HG03045 (cell line): ENCODE results near the gene GRID1.

ENCODE experiments used
- ATAC-seq: cut with Tn5 transposase; IDR thresholded peaks from one replicate; pipeline ENCODE4 v1.9.1; 2021; ENCODE audit warnings: mild to moderate bottlenecking, moderate library complexity; ENCODE audit not compliant: unreplicated experiment

GRID1 gene

GRCh38 chr10:86295351-86295750 lies 71.2 kb downstream of the GRID1 start:
- ATAC-seq = no peak

DNA sequence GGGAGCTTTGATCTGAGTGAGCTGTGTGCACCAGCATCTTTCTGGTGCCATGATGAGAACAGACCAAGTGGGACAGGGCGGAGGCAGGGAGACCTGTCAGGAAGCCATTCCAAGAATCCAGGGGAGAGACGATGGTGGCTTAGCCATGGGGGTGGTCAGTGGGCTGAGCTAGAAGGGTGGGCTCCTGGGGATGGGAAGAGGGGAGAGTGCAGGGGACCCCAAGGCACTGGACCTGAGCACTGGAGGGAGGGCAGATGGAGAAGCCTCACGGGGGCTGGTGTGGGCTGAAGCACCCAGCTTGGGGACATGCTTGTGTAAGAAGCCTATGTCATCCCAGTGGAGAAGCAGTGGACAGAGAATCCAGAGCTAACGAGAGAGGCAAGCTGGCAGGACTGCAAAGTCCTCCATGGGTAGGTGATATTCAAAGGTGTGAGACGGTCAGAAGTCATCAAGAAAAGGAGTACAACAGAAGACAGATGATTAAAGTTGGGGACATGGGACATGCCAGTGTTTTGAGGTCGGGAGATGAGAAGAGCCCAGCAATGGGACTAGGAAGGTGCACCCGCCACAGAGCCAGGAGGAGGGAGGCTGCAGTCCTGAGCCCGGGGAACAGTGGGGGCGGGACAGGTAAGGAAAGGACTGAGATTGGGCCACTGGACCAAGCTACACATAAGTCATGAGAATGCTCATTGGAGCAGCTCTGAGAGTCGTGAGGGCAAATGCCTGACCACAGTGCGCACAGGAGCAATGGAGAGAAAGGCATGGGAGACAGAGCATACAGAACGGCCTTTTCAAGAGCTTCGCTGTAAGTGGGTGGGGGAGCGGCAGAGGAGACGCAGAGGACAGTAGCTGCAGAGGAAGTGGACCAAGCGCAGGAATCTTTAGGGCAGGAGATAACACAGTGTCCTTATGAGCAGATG lies 72.0 kb downstream of the GRID1 start:
- ATAC-seq = no peak

DNA sequence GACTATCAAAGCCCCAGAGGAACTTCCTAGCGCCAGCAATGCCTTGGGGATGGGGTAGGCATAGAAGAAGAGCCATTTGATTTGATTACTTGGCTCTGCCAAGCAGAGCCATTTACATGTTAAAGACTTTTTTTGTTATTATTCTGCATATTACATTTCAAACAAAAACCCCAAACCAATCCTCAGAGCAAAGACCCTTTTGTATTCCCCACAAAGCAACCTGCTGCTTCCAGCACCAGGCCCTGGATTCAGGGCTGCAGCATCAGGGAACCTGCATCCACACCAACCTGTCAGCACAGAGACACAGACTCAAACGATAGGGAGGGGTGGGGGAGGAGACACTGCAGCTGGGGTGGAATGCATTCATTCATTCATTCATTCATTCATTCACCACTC lies 73.2 kb downstream of the GRID1 start:
- ATAC-seq = no peak

DNA sequence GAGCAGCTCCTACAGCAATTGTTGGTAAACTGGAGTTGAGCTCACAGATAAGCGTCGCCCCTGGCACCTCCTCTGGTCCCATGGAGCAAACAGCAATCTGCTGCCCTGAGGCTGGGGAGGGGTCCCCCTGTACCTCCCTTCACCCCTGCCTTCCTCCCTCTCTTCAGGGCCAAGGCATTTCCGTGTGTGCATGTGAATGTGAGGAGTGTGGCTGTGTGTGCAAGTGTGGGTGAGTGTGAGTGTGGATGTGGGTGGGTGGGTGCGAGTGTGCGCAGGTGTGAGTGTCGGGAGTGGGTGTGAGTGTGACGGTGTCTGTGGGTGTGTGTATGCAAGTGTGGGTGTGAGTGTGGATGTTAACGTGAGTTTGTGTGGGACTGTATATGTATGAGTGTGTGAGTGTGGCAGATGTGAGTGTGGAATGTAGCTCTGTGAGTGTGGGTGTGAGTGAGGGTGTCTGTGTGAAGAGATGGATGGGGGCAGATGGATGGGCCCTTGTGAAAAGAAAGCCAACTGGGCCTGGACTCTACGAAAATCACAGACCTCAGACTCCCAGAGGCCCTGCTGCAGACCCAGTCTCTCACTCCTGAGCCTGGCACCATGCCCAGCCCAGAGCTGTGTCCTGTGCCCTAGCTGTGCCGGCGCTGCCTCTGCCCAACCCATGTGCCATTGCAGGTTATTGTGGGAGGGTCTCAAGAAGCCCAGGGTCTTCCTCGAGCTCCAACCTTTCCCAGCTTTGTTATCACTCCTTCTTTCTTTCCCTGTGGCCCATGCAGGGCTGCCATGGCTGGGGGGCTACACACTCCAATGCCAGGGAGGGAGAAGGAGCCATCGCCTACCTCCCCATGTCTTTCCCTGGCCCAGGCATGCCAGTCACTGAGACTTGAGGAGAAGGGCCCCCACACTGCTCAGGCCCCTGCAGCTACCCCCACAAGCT lies 73.9 kb downstream of the GRID1 start:
- ATAC-seq = no peak

DNA sequence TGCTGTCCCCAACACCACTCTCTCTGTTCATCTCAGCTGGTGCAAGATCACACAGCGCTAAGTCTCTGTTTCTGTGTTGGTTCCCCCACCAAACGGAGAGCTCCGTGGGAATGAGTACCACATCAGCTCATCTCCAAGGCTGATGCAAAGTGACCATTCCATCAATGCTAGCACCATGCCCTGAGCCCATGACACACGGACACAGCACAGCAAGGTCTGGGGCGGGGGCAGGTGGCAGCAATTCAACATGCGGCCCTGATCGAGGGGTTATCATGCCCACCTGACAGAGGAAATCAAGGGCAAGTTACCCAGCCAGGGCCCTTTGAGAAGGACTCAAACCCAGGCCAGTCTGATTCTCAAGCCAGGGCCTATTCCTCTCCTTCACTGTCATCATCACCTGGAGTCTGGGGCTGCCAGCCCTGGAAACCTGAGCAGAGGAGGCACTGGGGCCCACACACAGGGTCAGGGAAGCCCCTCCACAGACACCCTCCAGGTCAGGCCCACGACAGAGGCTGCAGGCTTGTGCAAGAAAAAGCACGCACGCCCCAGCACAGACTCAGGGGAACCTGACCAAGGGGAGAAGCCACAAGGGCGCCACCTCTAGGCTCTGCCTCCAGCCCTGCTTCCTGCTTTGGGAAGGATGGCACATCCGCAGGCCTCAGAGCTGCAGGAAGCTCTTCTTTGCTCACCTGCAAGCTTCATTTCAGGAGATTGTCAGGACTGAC lies 74.8 kb downstream of the GRID1 start:
- ATAC-seq = no peak

DNA sequence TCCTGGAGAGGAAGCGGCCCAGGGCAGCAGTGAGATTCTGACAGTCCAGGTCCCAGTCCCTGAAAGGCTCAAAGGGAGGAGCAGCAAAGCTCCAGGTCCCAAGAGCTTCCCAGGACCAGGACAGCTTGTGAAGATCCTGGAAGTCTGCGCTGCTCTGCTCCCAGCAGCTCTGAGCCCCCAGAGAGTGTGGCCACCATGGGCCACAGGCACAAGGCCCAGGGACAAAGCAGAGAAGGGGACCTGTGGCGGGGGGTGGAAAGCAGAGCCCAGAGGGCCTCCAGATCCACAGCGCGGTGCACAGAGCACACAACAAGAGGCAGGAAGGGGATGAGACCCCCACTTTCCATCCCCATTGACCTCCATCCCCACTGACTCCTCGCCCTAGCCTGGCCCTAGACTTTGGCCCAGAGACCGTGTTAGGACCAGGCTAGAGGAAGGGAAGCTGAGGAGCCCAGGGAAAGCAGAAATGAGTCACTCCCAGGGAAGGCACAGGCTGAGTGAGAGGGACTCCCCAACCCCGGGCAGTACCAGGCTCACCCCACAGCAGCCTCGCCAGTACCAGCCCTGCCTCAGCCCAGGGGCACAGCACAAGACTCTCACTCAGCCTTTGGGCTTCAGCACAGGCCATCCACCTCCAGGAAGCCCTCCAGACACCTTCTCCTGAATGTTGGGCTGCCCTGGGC lies 75.5 kb downstream of the GRID1 start:
- ATAC-seq = no peak

DNA sequence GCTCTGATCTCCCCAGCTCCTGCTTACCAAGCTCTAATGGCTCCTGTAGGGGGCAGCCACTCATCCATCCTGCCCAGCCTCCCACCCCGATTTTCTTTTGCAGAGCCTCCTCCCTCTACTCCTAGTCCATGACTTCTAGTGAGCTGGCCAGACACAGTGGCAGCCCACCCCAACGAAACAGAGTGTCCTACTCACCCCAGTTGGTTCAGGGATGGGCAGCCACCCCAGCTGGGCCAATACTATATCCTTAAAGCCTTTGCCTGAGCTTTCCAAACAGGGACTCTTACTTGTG lies 77.1 kb downstream of the GRID1 start:
- ATAC-seq = no peak

- no peak for ATAC-seq
These were observed 77.7 kb downstream of the GRID1 start for GRCh38 chr10:86288695-86289576.

- no peak for ATAC-seq
These were observed 78.5 kb downstream of the GRID1 start for GRCh38 chr10:86287966-86288579.

DNA sequence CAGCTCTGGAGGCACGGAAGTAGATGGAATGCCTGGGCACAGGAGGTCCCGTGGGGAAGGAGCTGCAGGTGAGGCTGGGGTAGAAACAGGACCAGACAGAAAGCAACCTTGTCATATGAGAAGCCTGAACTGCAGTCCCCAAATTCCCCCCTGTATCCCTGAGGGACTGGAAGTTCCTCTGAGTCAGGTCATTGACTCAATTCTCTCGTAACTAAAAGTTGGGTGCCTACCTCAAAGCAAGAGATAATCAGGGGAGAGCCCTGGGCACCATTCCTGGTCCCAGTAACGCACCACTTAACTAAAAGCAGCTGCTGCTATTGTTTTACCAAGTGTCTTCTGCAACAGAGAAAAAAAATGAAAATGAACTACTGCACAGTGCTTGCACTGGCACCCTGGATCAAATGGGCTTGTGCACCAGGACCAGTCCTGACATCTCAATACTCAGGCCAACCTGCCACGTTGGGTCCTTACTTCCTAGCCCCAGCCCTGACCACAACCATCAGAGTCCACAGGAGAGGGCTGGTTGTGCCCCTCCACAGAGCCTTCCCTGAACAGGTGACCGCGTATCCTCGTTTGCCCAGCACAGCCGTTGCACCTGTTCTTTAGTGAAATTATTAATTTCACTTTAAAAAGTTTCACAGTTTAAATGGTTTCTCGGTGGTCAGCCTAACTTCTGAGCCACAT lies 79.3 kb downstream of the GRID1 start:
- no peak for ATAC-seq

DNA sequence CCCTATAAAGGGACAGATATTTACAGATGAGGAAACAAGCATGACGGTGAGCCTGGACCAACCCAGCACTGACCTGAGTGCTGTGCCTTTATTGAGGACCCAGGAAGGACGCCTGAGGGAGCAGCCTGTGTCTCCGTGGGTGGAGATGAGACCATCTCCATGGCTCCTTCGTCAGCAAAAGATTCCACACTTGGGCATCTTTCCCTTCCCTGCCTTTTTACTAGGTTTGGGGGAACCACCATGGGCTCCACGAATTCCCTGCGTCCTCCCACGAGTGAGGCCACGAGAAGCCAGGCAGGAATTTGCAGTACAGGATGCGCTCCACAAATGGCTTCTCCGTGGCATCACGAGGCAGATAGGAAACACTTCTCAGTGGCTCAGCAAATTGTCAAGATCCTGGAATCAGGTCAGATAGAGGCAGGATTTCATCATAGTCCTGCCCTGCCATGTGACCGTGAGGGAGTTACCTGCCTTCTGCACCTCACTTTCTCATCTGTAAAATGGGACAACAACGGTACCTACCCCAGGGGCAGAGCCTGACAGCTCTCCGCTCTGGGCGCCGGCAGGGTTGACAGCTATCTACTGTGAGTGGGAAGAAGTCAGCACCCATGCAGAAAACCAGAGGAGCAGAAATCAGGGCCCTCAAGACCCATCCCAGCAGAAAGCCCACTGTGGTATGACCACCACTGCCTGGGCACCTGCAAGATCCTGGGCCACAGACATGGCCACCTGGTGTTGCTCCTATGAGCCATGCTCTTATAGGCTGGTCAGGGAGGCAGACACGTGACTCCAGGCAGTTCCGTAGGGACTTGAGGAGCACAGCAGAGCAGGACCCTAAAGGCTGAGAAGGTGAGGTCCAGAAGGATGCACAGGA lies 80.1 kb downstream of the GRID1 start:
- no peak for ATAC-seq

DNA sequence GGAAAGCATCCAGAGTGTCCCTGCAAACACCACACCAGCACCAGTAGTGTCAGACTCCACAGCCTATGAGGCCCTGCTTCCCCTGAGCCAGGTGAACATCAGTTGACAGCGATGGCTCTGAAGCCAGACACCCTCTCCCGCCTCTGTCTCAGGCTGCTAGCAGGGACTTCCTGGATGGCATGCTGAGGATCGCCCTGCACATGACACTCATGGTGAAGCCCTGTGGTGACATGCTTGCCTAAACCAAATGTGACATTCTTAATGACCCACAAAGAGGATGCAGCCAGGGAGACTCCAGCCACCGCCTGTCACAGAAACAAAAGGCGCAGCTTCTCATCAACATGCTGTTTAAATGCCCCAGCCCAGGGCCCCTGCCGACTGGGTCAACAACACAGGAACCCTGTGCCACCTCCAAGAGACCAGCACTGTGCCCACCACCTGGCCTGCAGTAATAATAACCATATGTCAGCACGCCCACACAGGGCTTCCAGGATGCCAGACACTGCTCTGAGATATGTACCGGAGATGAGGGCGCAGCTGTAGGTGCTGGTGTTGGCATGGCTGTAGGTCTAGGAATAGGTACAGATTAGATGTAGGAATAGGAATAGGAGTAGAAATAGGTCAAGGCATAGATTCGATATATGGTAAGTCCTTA lies 81.3 kb downstream of the GRID1 start:
- ATAC-seq = no peak

- no peak for ATAC-seq
These were observed 82.1 kb downstream of the GRID1 start for GRCh38 chr10:86284355-86285105.

DNA sequence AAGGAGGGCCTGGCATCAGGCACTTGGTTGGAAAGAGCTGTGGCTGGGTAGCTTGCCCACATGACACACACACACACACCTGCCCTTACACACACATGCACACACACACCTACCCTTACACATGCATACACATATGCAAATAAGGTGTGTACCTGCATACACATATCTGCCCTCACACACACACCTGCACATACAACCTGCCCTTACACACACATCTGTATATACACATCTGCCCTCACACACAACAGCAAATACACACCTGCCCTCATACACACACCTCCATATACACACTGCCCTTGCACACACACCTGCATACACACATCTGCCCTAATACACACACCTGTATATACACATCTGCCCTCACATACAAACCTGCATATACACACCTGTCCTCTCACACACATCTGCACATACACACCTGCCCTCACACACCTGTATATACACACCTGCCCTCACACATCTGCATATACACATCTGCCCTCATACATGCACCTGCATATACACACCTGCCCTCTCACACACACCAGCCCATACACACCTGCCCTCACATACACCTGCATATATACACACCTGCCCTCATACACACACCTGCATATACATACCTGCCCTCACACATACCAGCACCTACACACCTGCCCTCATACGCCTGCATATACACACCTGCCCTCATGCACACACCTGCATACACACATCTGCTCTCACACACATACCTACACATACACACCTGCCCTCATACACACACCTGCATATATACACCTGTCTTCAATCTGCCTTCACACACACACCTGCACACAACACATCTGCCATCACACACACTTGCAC lies 82.9 kb downstream of the GRID1 start:
- ATAC-seq = no peak

DNA sequence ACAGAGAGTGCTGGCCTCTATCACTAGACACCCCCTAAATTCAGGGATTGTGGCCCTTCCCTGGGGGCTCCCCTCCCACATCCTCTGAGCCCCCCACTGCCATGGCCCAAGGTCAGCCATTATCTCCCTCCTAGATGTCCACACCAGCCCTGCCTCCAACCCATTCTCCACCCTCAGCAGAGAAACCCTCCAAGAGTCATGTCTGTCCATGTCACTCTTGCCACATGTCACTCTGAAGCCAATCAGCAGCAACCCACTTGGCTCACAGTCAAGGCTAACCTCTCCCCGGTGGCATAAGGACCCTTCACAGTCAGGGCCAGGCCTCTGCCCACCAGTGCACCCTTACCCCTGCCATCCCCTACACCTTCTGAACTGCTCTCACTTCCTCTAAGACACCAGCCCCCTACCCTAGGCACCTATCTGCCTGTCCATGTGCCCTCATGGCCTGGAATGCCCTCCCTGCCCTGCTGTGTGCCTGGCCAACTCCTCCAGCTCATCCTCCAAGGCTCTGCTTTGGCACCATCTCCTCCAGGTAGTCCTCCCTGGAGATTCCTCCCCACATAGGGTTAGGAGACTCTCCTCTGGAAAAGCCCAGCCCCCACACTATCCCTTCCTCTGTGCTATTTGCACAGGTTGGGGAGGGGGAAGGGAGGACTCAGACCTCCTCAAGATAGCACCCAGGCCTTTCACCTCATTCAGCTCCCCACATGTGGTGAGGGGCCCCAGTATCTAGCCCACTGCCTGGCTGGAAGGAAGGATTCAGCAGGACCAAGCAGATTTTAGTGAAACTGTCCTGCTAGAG lies 83.7 kb downstream of the GRID1 start:
- ATAC-seq = no peak
